Neural cell (in vitro differentiated cells): ENCODE measurements around the gene PROX1. TPM values are rescaled to one million over a fixed set of nuclear protein-coding genes. Genes with fewer than 3 reads are reported as not detected.

Experiments
- H2AFZ ChIP-seq: fragments of 200-600, 300-800 bp; sonication (generic), shearing (Covaris generic); 2 replicates; pipeline ENCODE4 v1.6.0; 2014; ENCODE audit warnings: low read depth, mild to moderate bottlenecking, antibody characterized with exemption, low read length, moderate library complexity
- H3F3A ChIP-seq: fragments of 200-600 bp; shearing (Covaris generic); 2 replicates; pipeline ENCODE4 v1.6.1; 2016; ENCODE audit warnings: mild to moderate bottlenecking, moderate library complexity, mixed read lengths, antibody characterized with exemption, low read length; ENCODE audit not compliant: insufficient read depth, poor library complexity, severe bottlenecking
- H3K27ac ChIP-seq: fragments of 200-600, 300-800 bp; sonication (generic), shearing (Covaris generic); 2 replicates; pipeline ENCODE4 v1.5.1; 2014; ENCODE audit warnings: mild to moderate bottlenecking, low read length, moderate library complexity
- H3K27me3 ChIP-seq: fragments of 300-800, 200-600 bp; sonication (generic), shearing (Covaris generic); 2 replicates; pipeline ENCODE4 v1.6.0; 2014; ENCODE audit warnings: mild to moderate bottlenecking, low read depth, low read length, moderate library complexity; ENCODE audit not compliant: insufficient read depth
- H3K36me3 ChIP-seq: fragments of 300-800, 200-600 bp; sonication (generic), shearing (Covaris generic); 2 replicates; pipeline ENCODE4 v1.5.1; 2014; ENCODE audit warnings: mild to moderate bottlenecking, antibody characterized with exemption, low read length, moderate library complexity; ENCODE audit not compliant: insufficient read depth
- H3K4me2 ChIP-seq: fragments of 300-800, 200-600 bp; sonication (generic), shearing (Covaris generic); 2 replicates; pipeline ENCODE4 v1.6.0; 2014; ENCODE audit warnings: mild to moderate bottlenecking, low read length
- H3K4me3 ChIP-seq: fragments of 300-800, 200-600 bp; sonication (generic), shearing (Covaris generic); 2 replicates; pipeline ENCODE4 v1.5.1; 2014; ENCODE audit warnings: mild to moderate bottlenecking, low read length, moderate library complexity
- H3K79me2 ChIP-seq: fragments of 200-600 bp; shearing (Covaris generic); replicated peaks from 2 replicates; pipeline ENCODE4 v1.6.0; 2014; ENCODE audit warnings: mild to moderate bottlenecking, low read length, moderate library complexity; ENCODE audit not compliant: insufficient read depth
- H3K9ac ChIP-seq: fragments of 300-800, 200-600 bp; sonication (generic), shearing (Covaris generic); 2 replicates; pipeline ENCODE4 v1.6.1; 2016; ENCODE audit warnings: mild to moderate bottlenecking, low read length, mixed read lengths
- H3K9me2 ChIP-seq: fragments of 200-600 bp; shearing (Covaris generic); 2 replicates; pipeline ENCODE4 v1.6.1; 2016; ENCODE audit warnings: mild to moderate bottlenecking, low read length, mixed read lengths; ENCODE audit not compliant: insufficient read depth
- H3K9me3 ChIP-seq: fragments of 200-600, 300-800 bp; sonication (generic), shearing (Covaris generic); 2 replicates; pipeline ENCODE4 v1.6.1; 2016; ENCODE audit warnings: mild to moderate bottlenecking, mixed run types, low read length, moderate library complexity, mixed read lengths
- H4K20me1 ChIP-seq: fragments of 200-600 bp; shearing (Covaris generic); 2 replicates; pipeline ENCODE4 v1.6.1; 2016; ENCODE audit warnings: mild to moderate bottlenecking, mixed run types; ENCODE audit not compliant: insufficient read depth
- CTCF ChIP-seq: fragments of 450-650 bp; IDR thresholded peaks from 2 replicates; pipeline ENCODE4 v1.5.1; 2014; ENCODE audit warnings: antibody characterized with exemption, mild to moderate bottlenecking, moderate library complexity; ENCODE audit not compliant: poor library complexity, severe bottlenecking
- EP300 ChIP-seq: fragments of 450-650 bp; conservative IDR thresholded peaks from 2 replicates; pipeline ENCODE4 v1.6.1; 2014; ENCODE audit warnings: antibody characterized with exemption, mild to moderate bottlenecking, moderate library complexity; ENCODE audit not compliant: poor library complexity, severe bottlenecking
- EZH2 ChIP-seq: fragments of 200-600, 300-800 bp; shearing (Covaris generic), sonication (generic); IDR thresholded peaks from 2 replicates; pipeline ENCODE4 v1.6.1; 2014; ENCODE audit warnings: antibody characterized with exemption, low read length, borderline replicate concordance, mild to moderate bottlenecking; ENCODE audit not compliant: insufficient read depth, poor library complexity, severe bottlenecking
- MXI1 ChIP-seq: fragments of 450-650 bp; conservative IDR thresholded peaks from 2 replicates; pipeline ENCODE4 v1.6.1; 2014; ENCODE audit warnings: antibody characterized with exemption, mild to moderate bottlenecking; ENCODE audit not compliant: poor library complexity, severe bottlenecking
- POLR2AphosphoS5 ChIP-seq: IDR thresholded peaks from 2 replicates; pipeline ENCODE4 v1.6.1; 2012
- RAD21 ChIP-seq: fragments of 450-650 bp; conservative IDR thresholded peaks from 2 replicates; pipeline ENCODE4 v1.6.1; 2014; ENCODE audit warnings: antibody characterized with exemption, mild to moderate bottlenecking, moderate library complexity
- REST ChIP-seq: IDR thresholded peaks from 2 replicates; pipeline ENCODE4 v1.6.1; 2012; ENCODE audit warnings: borderline replicate concordance
- SMC3 ChIP-seq: fragments of 450-650 bp; conservative IDR thresholded peaks from 2 replicates; pipeline ENCODE4 v1.6.1; 2014; ENCODE audit warnings: antibody characterized with exemption, mild to moderate bottlenecking, moderate library complexity; ENCODE audit not compliant: poor library complexity
- TAF1 ChIP-seq: IDR thresholded peaks from 2 replicates; pipeline ENCODE4 v1.6.1; 2012; ENCODE audit warnings: low read depth
- polyA plus RNA-seq: library from polyadenylated mRNA; depleted of rRNA; stranded (reverse); fragments of >200 nt; gene quantifications from 2 replicates; pipeline ENCODE4 v1.2.3, GENCODE V29; 2014

PROX1 gene
- polyA plus RNA-seq, 1 donor from 2014 or later = 1.0 TPM

- no peak overlapping the region for H3K4me2 ChIP-seq
- H3K79me2 ChIP-seq = no peaks in the 10 kb centered on the region
- no peaks in the 10 kb centered on the region for H3K9me2 ChIP-seq
- no peak for TF ChIP-seq CTCF
- no peak for TF ChIP-seq TAF1
- no peak for TF ChIP-seq EP300
- no peak for TF ChIP-seq POLR2AphosphoS5
- no peak for TF ChIP-seq REST
- TF ChIP-seq MXI1 = no peak
- TF ChIP-seq SMC3 = no peak
- TF ChIP-seq EZH2 = no peak
- no peak for TF ChIP-seq RAD21
- H3K9ac ChIP-seq = no peak overlapping the region
- no peaks in the 10 kb centered on the region for H3F3A ChIP-seq
- H3K27ac ChIP-seq = no peak overlapping the region
- H4K20me1 ChIP-seq = no peaks in the 10 kb centered on the region
- no peak overlapping the region for H2AFZ ChIP-seq
- H3K4me3 ChIP-seq = no peak overlapping the region
- H3K36me3 ChIP-seq = no peaks in the 10 kb centered on the region
- no peaks in the 10 kb centered on the region for H3K27me3 ChIP-seq
- H3K9me3 ChIP-seq = no peaks in the 10 kb centered on the region
Observed at GRCh38 chr1:214044438-214045214, 56.9 kb downstream of the PROX1 start.

GRCh38 chr1:214050513-214051401 lies 63.0 kb downstream of the PROX1 start:
- H3F3A ChIP-seq = no peaks in the 10 kb centered on the region
- no peaks in the 10 kb centered on the region for H3K9me2 ChIP-seq
- TF ChIP-seq EZH2 = no peak
- TF ChIP-seq EP300 = no peak
- TF ChIP-seq RAD21 = no peak
- TF ChIP-seq MXI1 = no peak
- no peak for TF ChIP-seq CTCF
- no peak for TF ChIP-seq TAF1
- TF ChIP-seq REST = no peak
- no peak for TF ChIP-seq SMC3
- TF ChIP-seq POLR2AphosphoS5 = no peak
- H2AFZ ChIP-seq = no peak overlapping the region
- H3K27ac ChIP-seq = no peak overlapping the region
- no peaks in the 10 kb centered on the region for H3K36me3 ChIP-seq
- no peak overlapping the region for H3K4me3 ChIP-seq
- no peaks in the 10 kb centered on the region for H4K20me1 ChIP-seq
- no peaks in the 10 kb centered on the region for H3K9me3 ChIP-seq
- no peaks in the 10 kb centered on the region for H3K27me3 ChIP-seq
- no peak overlapping the region for H3K4me2 ChIP-seq
- no peak overlapping the region for H3K9ac ChIP-seq
- H3K79me2 ChIP-seq = no peaks in the 10 kb centered on the region
